Endothelial cell of umbilical vein (primary cell): ENCODE measurements around the gene PLEKHH1. TPM values are rescaled to one million over a fixed set of nuclear protein-coding genes. Genes with fewer than 3 reads are reported as not detected.

Experiments
- BruUV-seq: library from RNA; stranded (reverse); fragments of 400-500 nt; replicated peaks from 2 replicates; lab custom pipeline; 2021; lab: Mats Ljungman, UMichigan
- CTCF ChIA-PET: fragments of 300-600, 350-600 bp; sonication (Branson Sonifier 250); formaldehyde crosslinking; loops from one replicate; lab custom pipeline; 2021; ENCODE audit warnings: antibody characterized with exemption, inconsistent platforms; lab: Charles Lee
- POLR2A ChIA-PET: fragments of 300-600, 350-600 bp; sonication (Branson Sonifier 250); formaldehyde crosslinking; loops from one replicate; lab custom pipeline; 2021; ENCODE audit warnings: antibody characterized with exemption, inconsistent platforms; lab: Charles Lee
- DNase-seq: peaks from one replicate; pipeline ENCODE4 v3.0.0-alpha.2; 2011; ENCODE audit warnings: low read depth, low spot score
- FAIRE-seq: peaks from 2 replicates; lab custom pipeline; 2011; peaks lifted over from hg19 to GRCh38; lab: Jason Lieb, UNC
- H2AFZ ChIP-seq: 2 replicates; pipeline ENCODE4 v1.6.0; 2012; ENCODE audit warnings: low read depth, low read length, control low read depth, inconsistent platforms
- H3K27ac ChIP-seq: 2 replicates; pipeline ENCODE4 v1.5.1; 2011; ENCODE audit warnings: low read depth, mild to moderate bottlenecking, control low read depth, low read length, moderate library complexity; ENCODE audit not compliant: insufficient read depth
- H3K27me3 ChIP-seq, 2 experiments: 2 replicates each; pipeline versions ENCODE4 v1.6.0 to v1.6.1; 2011; ENCODE audit warnings: low read length in 2 of 2, mixed read lengths in 1 of 2; ENCODE audit not compliant: control insufficient read depth in 2 of 2, insufficient read depth in 2 of 2
- H3K36me3 ChIP-seq, 2 experiments: 2 replicates in 1 of 2; 3 replicates in 1 of 2; pipeline ENCODE4 v1.5.1; 2011; ENCODE audit warnings: low read length in 2 of 2, mild to moderate bottlenecking in 1 of 2, moderate library complexity in 1 of 2; ENCODE audit not compliant: control insufficient read depth in 2 of 2, insufficient read depth in 2 of 2; ENCODE audit errors: extremely low read depth in 1 of 2
- H3K4me1 ChIP-seq: 3 replicates; pipeline ENCODE4 v1.5.1; 2011; ENCODE audit warnings: mild to moderate bottlenecking, low read length; ENCODE audit not compliant: control insufficient read depth, insufficient read depth; ENCODE audit errors: extremely low read depth
- H3K4me2 ChIP-seq: 2 replicates; pipeline ENCODE4 v1.6.1; 2011; ENCODE audit warnings: low read length, control low read depth, mixed read lengths; ENCODE audit not compliant: insufficient read depth
- H3K4me3 ChIP-seq, 3 experiments: fragments of 200-600 bp in 1 of 3; sonication (generic), shearing (Covaris generic) in 1 of 3; replicated peaks in 1 of 3; 2 replicates each; pipeline ENCODE4 v1.5.1; 2011 to 2016; ENCODE audit warnings: control low read depth in 3 of 3, low read length in 3 of 3, mild to moderate bottlenecking in 2 of 3, inconsistent platforms in 1 of 3, low read depth in 1 of 3, moderate library complexity in 1 of 3; ENCODE audit not compliant: insufficient read depth in 1 of 3
- H3K79me2 ChIP-seq: 2 replicates; pipeline ENCODE4 v1.6.0; 2012; ENCODE audit warnings: low read length, inconsistent platforms; ENCODE audit not compliant: control insufficient read depth, insufficient read depth
- H3K9ac ChIP-seq: replicated peaks from 2 replicates; pipeline ENCODE3; 2011; ENCODE audit warnings: low read length, control low read depth; ENCODE audit not compliant: insufficient read depth; ENCODE audit errors: extremely low read depth
- H3K9me1 ChIP-seq: replicated peaks from 3 replicates; pipeline ENCODE4 v1.6.0; 2011; ENCODE audit warnings: mild to moderate bottlenecking, low read length; ENCODE audit not compliant: control insufficient read depth, insufficient read depth; ENCODE audit errors: extremely low read depth
- H3K9me3 ChIP-seq: replicated peaks from 2 replicates; pipeline ENCODE4 v1.5.1; 2012; ENCODE audit warnings: low read length, inconsistent platforms; ENCODE audit not compliant: control insufficient read depth, insufficient read depth
- H4K20me1 ChIP-seq: replicated peaks from 2 replicates; pipeline ENCODE3; 2011; ENCODE audit warnings: mild to moderate bottlenecking, low read length; ENCODE audit not compliant: control insufficient read depth, insufficient read depth; ENCODE audit errors: extremely low read depth
- EZH2 ChIP-seq: IDR thresholded peaks from 2 replicates; pipeline ENCODE4 v1.6.1; 2012; ENCODE audit warnings: borderline replicate concordance, low read depth, mild to moderate bottlenecking, moderate library complexity, low read length, inconsistent platforms; ENCODE audit not compliant: severe bottlenecking
- FOS ChIP-seq: IDR thresholded peaks from 2 replicates; pipeline ENCODE4 v1.6.1; 2011; ENCODE audit warnings: mild to moderate bottlenecking, low read length, moderate library complexity, borderline replicate concordance; ENCODE audit not compliant: insufficient read depth
- GATA2 ChIP-seq: IDR thresholded peaks from 2 replicates; pipeline ENCODE4 v1.7.0; 2011; ENCODE audit warnings: low read depth, mild to moderate bottlenecking, moderate library complexity, mixed read lengths, low read length; ENCODE audit not compliant: insufficient read length, insufficient read depth
- JUN ChIP-seq: IDR thresholded peaks from 2 replicates; pipeline ENCODE4 v1.6.1; 2011; ENCODE audit warnings: borderline replicate concordance, low read depth; ENCODE audit not compliant: insufficient read length, insufficient read depth
- MYC ChIP-seq: IDR thresholded peaks from one replicate; pipeline ENCODE4 v1.6.1; 2011; ENCODE audit warnings: mild to moderate bottlenecking, low read depth, low read length
- POLR2A ChIP-seq: IDR thresholded peaks from 2 replicates; pipeline ENCODE4 v1.6.1; 2012; ENCODE audit warnings: low read depth, mild to moderate bottlenecking, control low read depth, low read length
- POLR2AphosphoS5 ChIP-seq: IDR thresholded peaks from 2 replicates; pipeline ENCODE4 v1.6.1; 2012; ENCODE audit warnings: low read depth, mild to moderate bottlenecking, control low read depth, low read length, moderate library complexity; ENCODE audit not compliant: insufficient read depth
- dilution Hi-C: fragments of 300-500 bp; cut with MboI; formaldehyde crosslinking; loops from one replicate; pipeline ENCODE4 v1.15.0; 2019; ENCODE audit warnings: low sequenced_read_pairs; ENCODE audit not compliant: extremely low pct_ligation_motif_present
- intact Hi-C: fragments of 100-400 bp; cut with micrococcal nuclease; formaldehyde crosslinking; loops from one replicate; pipeline ENCODE4 v1.10.0; 2022
- polyA plus RNA-seq, 4 experiments: library from polyadenylated mRNA; depleted of rRNA in 3 of 4; stranded (reverse) in 3 of 4; unstranded in 1 of 4; fragments of >200 nt; gene quantifications; 2 replicates each; pipeline versions ENCODE4 v1.2.1 to v1.2.3, GENCODE V29; 2011 to 2012; ENCODE audit warnings: missing spikeins in 1 of 4
- total RNA-seq: library from RNA; stranded (reverse); gene quantifications from 2 replicates; pipeline ENCODE4 v1.2.3, GENCODE V29; 2021
- TF ChIP-seq, protein P1 (sequence below), 2 donors: IDR thresholded peaks; 1 replicate in 1 of 2; 2 replicates in 1 of 2; pipeline ENCODE4 v1.5.1; 2011; ENCODE audit warnings: low read length in 2 of 2, mild to moderate bottlenecking in 2 of 2, moderate library complexity in 2 of 2, control low read depth in 1 of 2, inconsistent platforms in 1 of 2, low read depth in 1 of 2; ENCODE audit not compliant: insufficient read depth in 1 of 2; ENCODE audit errors: extremely low read depth in 1 of 2
- TF ChIP-seq, protein P2 (sequence below): IDR thresholded peaks from 2 replicates; pipeline ENCODE4 v1.6.1; 2011; ENCODE audit not compliant: insufficient read depth, insufficient read length

Gene PLEKHH1
- total and polyA plus RNA-seq, 2 donors (not counting 3 experiments of a cell fraction or from before 2014, with no cell fraction given) = 0.17 to 0.71 TPM

DNA sequence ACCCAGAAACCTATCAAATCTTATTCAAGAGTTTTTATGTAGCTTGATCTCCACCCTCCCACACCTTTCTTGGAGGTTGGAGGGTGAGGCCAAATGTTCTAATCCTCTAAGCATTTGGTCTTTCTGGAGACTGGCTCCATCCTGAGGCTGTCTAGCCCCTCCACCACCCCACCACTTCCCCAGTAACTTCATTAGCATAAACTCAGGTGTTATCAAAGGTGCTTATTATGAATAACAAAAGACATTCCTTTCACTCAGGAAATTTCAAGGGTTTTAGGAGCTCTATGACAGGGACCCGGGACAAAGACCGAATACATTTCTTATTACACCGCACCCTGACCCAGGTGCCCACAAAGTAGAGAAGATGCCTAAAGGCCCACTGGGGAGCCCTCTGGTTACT lies 41.8 kb upstream of the PLEKHH1 start:
- Histone ChIP-seq H3K4me1 (no peaks in the 10 kb centered on the region), H3K9ac (no peak overlapping the region), H3K4me2 (no peak overlapping the region), H3K4me3 (no peak overlapping the region), H4K20me1 (no peaks in the 10 kb centered on the region), H3K27me3 (peaks cover 0 to 2% of the 10 kb centered on the region in 2 experiments), H3K9me3 (peaks cover 3% of the 10 kb centered on the region), H3K27ac (no peak overlapping the region), H3K36me3 (no peaks in the 10 kb centered on the region), H3K79me2 (no peaks in the 10 kb centered on the region), H3K9me1 (no peaks in the 10 kb centered on the region), H2AFZ (no peak overlapping the region)
- no TSS peak for BruUV-seq
- FAIRE-seq = no peak
- ChIA-PET CTCF (no interaction called here), POLR2A (no interaction called here)
- no peak for TF ChIP-seq MYC
- no peak for TF ChIP-seq EZH2
- TF ChIP-seq GATA2 = no peak
- no peak for TF ChIP-seq POLR2AphosphoS5
- TF ChIP-seq, protein P1, sequence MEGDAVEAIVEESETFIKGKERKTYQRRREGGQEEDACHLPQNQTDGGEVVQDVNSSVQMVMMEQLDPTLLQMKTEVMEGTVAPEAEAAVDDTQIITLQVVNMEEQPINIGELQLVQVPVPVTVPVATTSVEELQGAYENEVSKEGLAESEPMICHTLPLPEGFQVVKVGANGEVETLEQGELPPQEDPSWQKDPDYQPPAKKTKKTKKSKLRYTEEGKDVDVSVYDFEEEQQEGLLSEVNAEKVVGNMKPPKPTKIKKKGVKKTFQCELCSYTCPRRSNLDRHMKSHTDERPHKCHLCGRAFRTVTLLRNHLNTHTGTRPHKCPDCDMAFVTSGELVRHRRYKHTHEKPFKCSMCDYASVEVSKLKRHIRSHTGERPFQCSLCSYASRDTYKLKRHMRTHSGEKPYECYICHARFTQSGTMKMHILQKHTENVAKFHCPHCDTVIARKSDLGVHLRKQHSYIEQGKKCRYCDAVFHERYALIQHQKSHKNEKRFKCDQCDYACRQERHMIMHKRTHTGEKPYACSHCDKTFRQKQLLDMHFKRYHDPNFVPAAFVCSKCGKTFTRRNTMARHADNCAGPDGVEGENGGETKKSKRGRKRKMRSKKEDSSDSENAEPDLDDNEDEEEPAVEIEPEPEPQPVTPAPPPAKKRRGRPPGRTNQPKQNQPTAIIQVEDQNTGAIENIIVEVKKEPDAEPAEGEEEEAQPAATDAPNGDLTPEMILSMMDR (IDR thresholded peaks at IDR 0.05; ENCODE audit: extremely low read depth in 1 of 2, insufficient read depth in 1 of 2, low read depth in 1 of 2, low read length in 2 of 2) = no peak
- TF ChIP-seq POLR2A = no peak
- TF ChIP-seq JUN = no peak
- TF ChIP-seq, protein P2, sequence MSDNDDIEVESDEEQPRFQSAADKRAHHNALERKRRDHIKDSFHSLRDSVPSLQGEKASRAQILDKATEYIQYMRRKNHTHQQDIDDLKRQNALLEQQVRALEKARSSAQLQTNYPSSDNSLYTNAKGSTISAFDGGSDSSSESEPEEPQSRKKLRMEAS = no peak
- no peak for TF ChIP-seq FOS
- no peak for DNase-seq
- intact Hi-C loops = no loop called here
- dilution Hi-C loops = no loop called here
